K562 (cell line): Measurements from ENCODE around the gene SORCS1. TPM values are rescaled to one million over a fixed set of nuclear protein-coding genes. Genes with fewer than 3 reads are reported as not detected.

Experiments used
- ARID2 ChIP-seq: fragments of 450-650 bp; IDR thresholded peaks from 2 replicates; pipeline ENCODE4 v1.6.1; 2017; ENCODE audit warnings: antibody characterized with exemption, mild to moderate bottlenecking
- CEBPZ ChIP-seq: fragments of 150-350 bp; IDR thresholded peaks from 2 replicates; pipeline ENCODE4 v1.6.1; 2014; ENCODE audit warnings: low read depth, mild to moderate bottlenecking, low read length, borderline replicate concordance
- MAZ ChIP-seq, 2 experiments: fragments of 450-650 bp in 1 of 2; sonication (generic) in 1 of 2; formaldehyde crosslinking; IDR thresholded peaks in 1 of 2; conservative IDR thresholded peaks in 1 of 2; 2 replicates each; pipeline versions ENCODE4 v1.4.0 to v1.5.0; 2020; ENCODE audit warnings: mild to moderate bottlenecking in 1 of 2, missing genetic modification reagents in 1 of 2
- NR2C1 ChIP-seq, 2 experiments: fragments of 450-650 bp; IDR thresholded peaks; 2 replicates each; pipeline ENCODE4 v1.6.1; 2017; ENCODE audit warnings: mild to moderate bottlenecking in 2 of 2, antibody characterized with exemption in 1 of 2, inconsistent platforms in 1 of 2, missing compliant biosample characterization in 1 of 2, missing genetic modification characterization in 1 of 2
- RFX7 ChIP-seq: fragments of 250-450 bp; sonication (Bioruptor Pico); IDR thresholded peaks from 2 replicates; pipeline ENCODE4 v1.5.1; 2021; ENCODE audit warnings: mild to moderate bottlenecking
- SAP30 ChIP-seq: fragments of 200-600 bp; sonication (generic); IDR thresholded peaks from 2 replicates; pipeline ENCODE4 v1.6.1; 2012; ENCODE audit warnings: borderline replicate concordance, low read depth, mild to moderate bottlenecking, moderate library complexity, low read length, control low read depth, inconsistent platforms; ENCODE audit not compliant: insufficient read depth, poor library complexity, severe bottlenecking
- SLC30A9 ChIP-seq: fragments of 250-450 bp; sonication (Bioruptor Pico); IDR thresholded peaks from 2 replicates; pipeline ENCODE4 v1.8.0; 2022; ENCODE audit warnings: mild to moderate bottlenecking, moderate library complexity
- STAT5B ChIP-seq: fragments of 250-450 bp; sonication (Bioruptor Pico); IDR thresholded peaks from 2 replicates; pipeline ENCODE4 v1.8.0; 2021; ENCODE audit warnings: mild to moderate bottlenecking, inconsistent platforms
- TAF15 ChIP-seq: fragments of 200-400 bp; formaldehyde crosslinking; IDR thresholded peaks from 2 replicates; pipeline ENCODE4 v1.6.1; 2017; ENCODE audit warnings: mild to moderate bottlenecking, low read depth, low read length, moderate library complexity
- TBL1XR1 ChIP-seq, 2 experiments: IDR thresholded peaks; 2 replicates each; pipeline ENCODE4 v1.6.1; 2012; ENCODE audit warnings: improper control_type of control experiment in 2 of 2, low read length in 2 of 2, mild to moderate bottlenecking in 1 of 2
- TCF3 ChIP-seq: sonication (generic); formaldehyde crosslinking; IDR thresholded peaks from 2 replicates; pipeline ENCODE4 v1.4.0; 2020; ENCODE audit warnings: mild to moderate bottlenecking, missing genetic modification reagents
- U2AF1 ChIP-seq: fragments of 200-400 bp; formaldehyde crosslinking; optimal IDR thresholded peaks from 2 replicates; pipeline ENCODE3; 2017; ENCODE audit warnings: mild to moderate bottlenecking, low read depth, low read length, moderate library complexity
- YBX1 ChIP-seq: fragments of 450-650 bp; IDR thresholded peaks from 2 replicates; pipeline ENCODE4 v1.7.1; 2016; ENCODE audit warnings: mild to moderate bottlenecking
- ZEB2 ChIP-seq: fragments of 450-650 bp; IDR thresholded peaks from 2 replicates; pipeline ENCODE4 v1.6.1; 2016
- ZNF12 ChIP-seq: sonication (generic); formaldehyde crosslinking; IDR thresholded peaks from 2 replicates; pipeline ENCODE4 v1.4.0; 2020; ENCODE audit warnings: mild to moderate bottlenecking, missing genetic modification reagents
- ZNF644 ChIP-seq: fragments of 200-800 bp; sonication (Bioruptor generic); IDR thresholded peaks from 2 replicates; pipeline ENCODE4 v1.6.1; 2016; ENCODE audit warnings: low read depth, missing genetic modification characterization, missing compliant biosample characterization
- polyA plus RNA-seq, 8 experiments: library from polyadenylated mRNA; depleted of rRNA in 4 of 8; stranded (reverse) in 5 of 8; unstranded in 3 of 8; fragments of >200 nt; fragmentation: Nextera tagmentation in 2 of 8; fragmentation: Illumina TruSeq in 1 of 8; extraction: Ambion mirVana in 2 of 8; extraction: Trizol in 1 of 8; gene quantifications; 2 replicates each; pipeline versions ENCODE4 v1.2.1 to v1.2.3, GENCODE V29; 2011 to 2014; ENCODE audit warnings: inconsistent platforms in 1 of 8, missing spikeins in 1 of 8
- total RNA-seq, 7 experiments: library from RNA; depleted of rRNA in 6 of 7; stranded (reverse); fragments of >200 nt in 6 of 7; fragmentation: Illumina TruSeq in 2 of 7; extraction: Trizol in 2 of 7; gene quantifications; 2 replicates each; pipeline versions ENCODE4 v1.2.1 to v1.2.3, GENCODE V29; 2011 to 2021; ENCODE audit warnings: low replicate concordance in 1 of 7
- TF ChIP-seq, protein P1 (sequence below): IDR thresholded peaks from 2 replicates; pipeline ENCODE4 v1.6.1; 2011; ENCODE audit warnings: borderline replicate concordance, low read depth, mild to moderate bottlenecking, moderate library complexity, low read length; ENCODE audit not compliant: insufficient read depth, poor library complexity, severe bottlenecking
- TF ChIP-seq, protein P2 (sequence below): fragments of 450-650 bp; formaldehyde crosslinking; IDR thresholded peaks from 2 replicates; pipeline ENCODE4 v1.4.0; 2020; ENCODE audit warnings: mild to moderate bottlenecking, moderate library complexity
- TF ChIP-seq, protein P3 (sequence below): fragments of 200-400 bp; formaldehyde crosslinking; IDR thresholded peaks from 2 replicates; pipeline ENCODE4 v1.6.1; 2017; ENCODE audit warnings: mild to moderate bottlenecking, low read depth, low read length, moderate library complexity

The SORCS1 gene
- total and polyA plus RNA-seq, 9 of the 15 experiments (the other 6 are each of a cell fraction or from before 2014, with no cell fraction given), result 1.5 to 3.9 (median 2.7) TPM

GRCh38 chr10:107025676-107026075 is 138.8 kb downstream of the SORCS1 start (continued):
- TF ChIP-seq, protein P1, sequence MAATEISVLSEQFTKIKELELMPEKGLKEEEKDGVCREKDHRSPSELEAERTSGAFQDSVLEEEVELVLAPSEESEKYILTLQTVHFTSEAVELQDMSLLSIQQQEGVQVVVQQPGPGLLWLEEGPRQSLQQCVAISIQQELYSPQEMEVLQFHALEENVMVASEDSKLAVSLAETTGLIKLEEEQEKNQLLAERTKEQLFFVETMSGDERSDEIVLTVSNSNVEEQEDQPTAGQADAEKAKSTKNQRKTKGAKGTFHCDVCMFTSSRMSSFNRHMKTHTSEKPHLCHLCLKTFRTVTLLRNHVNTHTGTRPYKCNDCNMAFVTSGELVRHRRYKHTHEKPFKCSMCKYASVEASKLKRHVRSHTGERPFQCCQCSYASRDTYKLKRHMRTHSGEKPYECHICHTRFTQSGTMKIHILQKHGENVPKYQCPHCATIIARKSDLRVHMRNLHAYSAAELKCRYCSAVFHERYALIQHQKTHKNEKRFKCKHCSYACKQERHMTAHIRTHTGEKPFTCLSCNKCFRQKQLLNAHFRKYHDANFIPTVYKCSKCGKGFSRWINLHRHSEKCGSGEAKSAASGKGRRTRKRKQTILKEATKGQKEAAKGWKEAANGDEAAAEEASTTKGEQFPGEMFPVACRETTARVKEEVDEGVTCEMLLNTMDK, result no peak
- TF ChIP-seq TCF3 (peak; percentile 89), ZNF12 (no peak), U2AF1 (no peak), SAP30 (no peak), NR2C1 (IDR thresholded peaks at IDR 0.05) (no peak), NR2C1 (tag; IDR thresholded peaks at IDR 0.05) (no peak), TBL1XR1 (IDR thresholded peaks at IDR 0.05; ENCODE audit: low read length in 2 of 2) (peak; percentile 55 to 72; a peak in 1 of 4 replicates), STAT5B (CRISPR knock-in tag) (no peak), YBX1 (no peak), MAZ (CRISPR knock-in tag; conservative IDR thresholded peaks at IDR 0.05 in 1 of 2, IDR thresholded peaks at IDR 0.05 in 1 of 2) (peak in 1 of 2 experiments; percentile 29; a peak in 1 of 4 replicates), ZEB2 (peak; percentile 68; the same call in 1 of the 2 replicates), RFX7 (no peak), CEBPZ (no peak), SLC30A9 (no peak), ARID2 (no peak), TAF15 (no peak), ZNF644 (no peak)
- TF ChIP-seq, protein P2, sequence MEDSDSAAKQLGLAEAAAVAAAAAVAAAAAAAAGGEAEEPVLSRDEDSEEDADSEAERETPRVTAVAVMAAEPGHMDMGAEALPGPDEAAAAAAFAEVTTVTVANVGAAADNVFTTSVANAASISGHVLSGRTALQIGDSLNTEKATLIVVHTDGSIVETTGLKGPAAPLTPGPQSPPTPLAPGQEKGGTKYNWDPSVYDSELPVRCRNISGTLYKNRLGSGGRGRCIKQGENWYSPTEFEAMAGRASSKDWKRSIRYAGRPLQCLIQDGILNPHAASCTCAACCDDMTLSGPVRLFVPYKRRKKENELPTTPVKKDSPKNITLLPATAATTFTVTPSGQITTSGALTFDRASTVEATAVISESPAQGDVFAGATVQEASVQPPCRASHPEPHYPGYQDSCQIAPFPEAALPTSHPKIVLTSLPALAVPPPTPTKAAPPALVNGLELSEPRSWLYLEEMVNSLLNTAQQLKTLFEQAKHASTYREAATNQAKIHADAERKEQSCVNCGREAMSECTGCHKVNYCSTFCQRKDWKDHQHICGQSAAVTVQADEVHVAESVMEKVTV, result no peak
- TF ChIP-seq, protein P3, sequence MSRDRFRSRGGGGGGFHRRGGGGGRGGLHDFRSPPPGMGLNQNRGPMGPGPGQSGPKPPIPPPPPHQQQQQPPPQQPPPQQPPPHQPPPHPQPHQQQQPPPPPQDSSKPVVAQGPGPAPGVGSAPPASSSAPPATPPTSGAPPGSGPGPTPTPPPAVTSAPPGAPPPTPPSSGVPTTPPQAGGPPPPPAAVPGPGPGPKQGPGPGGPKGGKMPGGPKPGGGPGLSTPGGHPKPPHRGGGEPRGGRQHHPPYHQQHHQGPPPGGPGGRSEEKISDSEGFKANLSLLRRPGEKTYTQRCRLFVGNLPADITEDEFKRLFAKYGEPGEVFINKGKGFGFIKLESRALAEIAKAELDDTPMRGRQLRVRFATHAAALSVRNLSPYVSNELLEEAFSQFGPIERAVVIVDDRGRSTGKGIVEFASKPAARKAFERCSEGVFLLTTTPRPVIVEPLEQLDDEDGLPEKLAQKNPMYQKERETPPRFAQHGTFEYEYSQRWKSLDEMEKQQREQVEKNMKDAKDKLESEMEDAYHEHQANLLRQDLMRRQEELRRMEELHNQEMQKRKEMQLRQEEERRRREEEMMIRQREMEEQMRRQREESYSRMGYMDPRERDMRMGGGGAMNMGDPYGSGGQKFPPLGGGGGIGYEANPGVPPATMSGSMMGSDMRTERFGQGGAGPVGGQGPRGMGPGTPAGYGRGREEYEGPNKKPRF, result no peak
